H9 (cell line): ENCODE measurements around the gene BMPER. TPM values are rescaled to one million over a fixed set of nuclear protein-coding genes. Genes with fewer than 3 reads are reported as not detected.

Experiments used
- DNase-seq: peaks from one replicate; pipeline ENCODE4 v3.0.0-alpha.2; 2017
- H2AFZ ChIP-seq: one replicate; pipeline ENCODE4 v1.6.1; 2013; ENCODE audit warnings: mild to moderate bottlenecking, low read length, control low read depth, moderate library complexity
- H2AK5ac ChIP-seq: 2 replicates; pipeline ENCODE4 v1.6.1; 2013; ENCODE audit warnings: low read length, control low read depth, mixed read lengths; ENCODE audit not compliant: insufficient read length
- H2BK120ac ChIP-seq: one replicate; pipeline ENCODE4 v1.6.1; 2013; ENCODE audit warnings: low read depth, mild to moderate bottlenecking, low read length, control low read depth, inconsistent platforms; ENCODE audit not compliant: poor library complexity, severe bottlenecking
- H2BK12ac ChIP-seq: 2 replicates; pipeline ENCODE4 v1.6.1; 2013; ENCODE audit warnings: low read length, control low read depth, mixed read lengths, low read depth; ENCODE audit not compliant: insufficient read length
- H2BK15ac ChIP-seq: 2 replicates; pipeline ENCODE4 v1.6.1; 2013; ENCODE audit warnings: low read depth, low read length, control low read depth
- H2BK20ac ChIP-seq: one replicate; pipeline ENCODE4 v1.6.1; 2013; ENCODE audit warnings: low read depth, mild to moderate bottlenecking, low read length, control low read depth, inconsistent platforms; ENCODE audit not compliant: poor library complexity, severe bottlenecking
- H2BK5ac ChIP-seq: 2 replicates; pipeline ENCODE4 v1.6.1; 2013; ENCODE audit warnings: low read length, control low read depth, mixed read lengths; ENCODE audit not compliant: insufficient read length
- H3K14ac ChIP-seq: 2 replicates; pipeline ENCODE4 v1.6.1; 2013; ENCODE audit warnings: low read length, control low read depth; ENCODE audit not compliant: insufficient read depth
- H3K18ac ChIP-seq: 2 replicates; pipeline ENCODE4 v1.6.1; 2013; ENCODE audit warnings: low read depth, mild to moderate bottlenecking, mixed read lengths, low read length, control low read depth; ENCODE audit not compliant: insufficient read length
- H3K23ac ChIP-seq: 2 replicates; pipeline ENCODE4 v1.6.1; 2013; ENCODE audit warnings: low read length, control low read depth, mixed read lengths, low read depth; ENCODE audit not compliant: insufficient read length
- H3K23me2 ChIP-seq: 2 replicates; pipeline ENCODE4 v1.6.1; 2013; ENCODE audit warnings: low read depth, mild to moderate bottlenecking, mixed read lengths, low read length, control low read depth; ENCODE audit not compliant: insufficient read length, poor library complexity, severe bottlenecking
- H3K27ac ChIP-seq: 2 replicates; pipeline ENCODE4 v1.5.1; 2013; ENCODE audit warnings: low read length, control low read depth, mixed read lengths, low read depth; ENCODE audit not compliant: insufficient read length
- H3K27me3 ChIP-seq: 2 replicates; pipeline ENCODE4 v1.6.1; 2013; ENCODE audit warnings: low read length, control low read depth, inconsistent platforms; ENCODE audit not compliant: insufficient read depth
- H3K4ac ChIP-seq: 2 replicates; pipeline ENCODE4 v1.6.1; 2013; ENCODE audit warnings: low read depth, mild to moderate bottlenecking, control low read depth, inconsistent platforms, low read length, moderate library complexity
- H3K4me1 ChIP-seq: 2 replicates; pipeline ENCODE4 v1.6.1; 2013; ENCODE audit warnings: low read length, control low read depth, inconsistent platforms; ENCODE audit not compliant: insufficient read depth
- H3K4me2 ChIP-seq: 2 replicates; pipeline ENCODE4 v1.6.1; 2013; ENCODE audit warnings: low read length, control low read depth, mixed read lengths; ENCODE audit not compliant: insufficient read length, insufficient read depth
- H3K56ac ChIP-seq: 2 replicates; pipeline ENCODE4 v1.6.1; 2013; ENCODE audit warnings: low read depth, mild to moderate bottlenecking, mixed read lengths, low read length, control low read depth; ENCODE audit not compliant: insufficient read length
- H3K79me1 ChIP-seq: 2 replicates; pipeline ENCODE4 v1.6.1; 2013; ENCODE audit warnings: low read depth, mild to moderate bottlenecking, moderate library complexity, low read length, control low read depth, inconsistent platforms; ENCODE audit not compliant: insufficient read depth, poor library complexity, severe bottlenecking
- H3K79me2 ChIP-seq: 2 replicates; pipeline ENCODE4 v1.6.1; 2013; ENCODE audit warnings: low read length, control low read depth, inconsistent platforms; ENCODE audit not compliant: insufficient read depth
- H3K9ac ChIP-seq: 2 replicates; pipeline ENCODE4 v1.6.1; 2013; ENCODE audit warnings: low read length, control low read depth, mixed read lengths; ENCODE audit not compliant: insufficient read length; ENCODE audit errors: extremely low read depth
- H3K9me3 ChIP-seq: one replicate; pipeline ENCODE4 v1.6.1; 2013; ENCODE audit warnings: low read depth, low read length, inconsistent platforms; ENCODE audit not compliant: control insufficient read depth
- H3T11ph ChIP-seq: one replicate; pipeline ENCODE4 v1.6.1; 2013; ENCODE audit warnings: mild to moderate bottlenecking, low read length, control low read depth, inconsistent platforms
- H4K20me1 ChIP-seq: one replicate; pipeline ENCODE4 v1.6.1; 2013; ENCODE audit not compliant: control insufficient read depth, insufficient read length, insufficient read depth
- H4K5ac ChIP-seq: 2 replicates; pipeline ENCODE4 v1.6.1; 2013; ENCODE audit warnings: low read depth, mild to moderate bottlenecking, mixed read lengths, low read length, control low read depth; ENCODE audit not compliant: insufficient read length
- H4K8ac ChIP-seq: replicated peaks from 2 replicates; pipeline ENCODE4 v1.6.1; 2013; ENCODE audit warnings: low read length, control low read depth, mixed read lengths, low read depth; ENCODE audit not compliant: insufficient read length
- H4K91ac ChIP-seq: 2 replicates; pipeline ENCODE4 v1.6.1; 2013; ENCODE audit warnings: low read depth, mild to moderate bottlenecking, moderate library complexity, mixed read lengths, low read length, control low read depth; ENCODE audit not compliant: insufficient read length
- H3K27ac Mint-ChIP-seq, 3 experiments: 2 replicates in 2 of 3; 3 replicates in 1 of 3; pipeline ENCODE4 v1.8.0; 2020 to 2021; ENCODE audit warnings: mixed read lengths in 3 of 3, mild to moderate bottlenecking in 1 of 3, moderate library complexity in 1 of 3
- H3K27me3 Mint-ChIP-seq: 2 replicates; pipeline ENCODE4 v1.8.0; 2021; ENCODE audit warnings: low read depth, mild to moderate bottlenecking, moderate library complexity, mixed read lengths
- H3K36me3 Mint-ChIP-seq, 3 experiments: 2 replicates in 2 of 3; 3 replicates in 1 of 3; pipeline ENCODE4 v1.8.0; 2020 to 2021; ENCODE audit warnings: low read depth in 3 of 3, mixed read lengths in 3 of 3; ENCODE audit not compliant: insufficient read depth in 1 of 3
- H3K4me1 Mint-ChIP-seq, 2 experiments: 2 replicates each; pipeline ENCODE4 v1.8.0; 2020; ENCODE audit warnings: mixed read lengths in 2 of 2
- H3K4me3 Mint-ChIP-seq, 2 experiments: 2 replicates in 1 of 2; 3 replicates in 1 of 2; pipeline ENCODE4 v1.8.0; 2020 to 2021; ENCODE audit warnings: mild to moderate bottlenecking in 2 of 2, mixed read lengths in 2 of 2, moderate library complexity in 1 of 2
- H3K9me3 Mint-ChIP-seq, 2 experiments: 2 replicates in 1 of 2; 3 replicates in 1 of 2; pipeline ENCODE4 v1.8.0; 2020; ENCODE audit warnings: mild to moderate bottlenecking in 2 of 2, mixed read lengths in 2 of 2, moderate library complexity in 1 of 2
- WGBS: extraction: QIAGEN DNeasy Blood & Tissue Kit; methylation state at CpG from one replicate; pipeline ENCODE4 v1.1.7; 2013; ENCODE audit warnings: missing lambda C conversion rate, low lambda C conversion rate, mixed read lengths; ENCODE audit not compliant: insufficient read length; ENCODE audit errors: extremely low coverage; 5-methylcytosine and 5-hydroxymethylcytosine counted together
- total RNA-seq: library from RNA; stranded (reverse); gene quantifications from 2 replicates; pipeline ENCODE4 v1.2.1, GENCODE V29; 2021
- TF ChIP-seq, protein P1 (sequence below): fragments of 200-600 bp; sonication (generic); conservative IDR thresholded peaks from 3 replicates; pipeline ENCODE4 v1.8.0; 2021; ENCODE audit warnings: antibody characterized with exemption, mild to moderate bottlenecking

BMPER gene
- total RNA-seq, 1 experiment from 2014 or later: 0.20 TPM

- H3K36me3 Mint-ChIP-seq: no peaks in the 10 kb centered on the region
- no peaks in the 10 kb centered on the region for H3K9me3 Mint-ChIP-seq
- no peak overlapping the region for H3K4me3 Mint-ChIP-seq
- TF ChIP-seq, protein P1, sequence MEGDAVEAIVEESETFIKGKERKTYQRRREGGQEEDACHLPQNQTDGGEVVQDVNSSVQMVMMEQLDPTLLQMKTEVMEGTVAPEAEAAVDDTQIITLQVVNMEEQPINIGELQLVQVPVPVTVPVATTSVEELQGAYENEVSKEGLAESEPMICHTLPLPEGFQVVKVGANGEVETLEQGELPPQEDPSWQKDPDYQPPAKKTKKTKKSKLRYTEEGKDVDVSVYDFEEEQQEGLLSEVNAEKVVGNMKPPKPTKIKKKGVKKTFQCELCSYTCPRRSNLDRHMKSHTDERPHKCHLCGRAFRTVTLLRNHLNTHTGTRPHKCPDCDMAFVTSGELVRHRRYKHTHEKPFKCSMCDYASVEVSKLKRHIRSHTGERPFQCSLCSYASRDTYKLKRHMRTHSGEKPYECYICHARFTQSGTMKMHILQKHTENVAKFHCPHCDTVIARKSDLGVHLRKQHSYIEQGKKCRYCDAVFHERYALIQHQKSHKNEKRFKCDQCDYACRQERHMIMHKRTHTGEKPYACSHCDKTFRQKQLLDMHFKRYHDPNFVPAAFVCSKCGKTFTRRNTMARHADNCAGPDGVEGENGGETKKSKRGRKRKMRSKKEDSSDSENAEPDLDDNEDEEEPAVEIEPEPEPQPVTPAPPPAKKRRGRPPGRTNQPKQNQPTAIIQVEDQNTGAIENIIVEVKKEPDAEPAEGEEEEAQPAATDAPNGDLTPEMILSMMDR: no peak
- H3K4me1 ChIP-seq: 0 out of 2 replicates have a peak, but pooled peaks cover 2% of the 10 kb centered on the region
- no peak overlapping the region for H3K56ac ChIP-seq
- H2AFZ ChIP-seq: no peak overlapping the region
- no peak overlapping the region for H3K9ac ChIP-seq
- H4K5ac ChIP-seq: no peak overlapping the region
- no peak for DNase-seq
- no peak overlapping the region for H3K27ac Mint-ChIP-seq
- H3K27me3 Mint-ChIP-seq: no peaks in the 10 kb centered on the region
- no peak overlapping the region for H3K4ac ChIP-seq
- no peak overlapping the region for H3K23ac ChIP-seq
- no CpG with 5 or more reads among the region's 3 CpGs for WGBS
- no peak overlapping the region for H4K8ac ChIP-seq
- no peaks in the 10 kb centered on the region for H3K79me1 ChIP-seq
- H2BK120ac ChIP-seq: no peak overlapping the region
- no peak overlapping the region for H2BK15ac ChIP-seq
- H4K20me1 ChIP-seq: no peaks in the 10 kb centered on the region
- no peaks in the 10 kb centered on the region for H3K27me3 ChIP-seq
- H3K27ac ChIP-seq: no peak overlapping the region
- H2BK5ac ChIP-seq: no peak overlapping the region
- no peak overlapping the region for H2BK12ac ChIP-seq
- H3K23me2 ChIP-seq: no peaks in the 10 kb centered on the region
- H3K4me2 ChIP-seq: no peak overlapping the region
- H2BK20ac ChIP-seq: no peak overlapping the region
- H4K91ac ChIP-seq: no peak overlapping the region
- H3K4me1 Mint-ChIP-seq: peaks cover 18 to 19% of the 10 kb centered on the region in 2 experiments
- no peak overlapping the region for H3T11ph ChIP-seq
- H2AK5ac ChIP-seq: no peak overlapping the region
- no peak overlapping the region for H3K14ac ChIP-seq
- H3K18ac ChIP-seq: no peak overlapping the region
- H3K79me2 ChIP-seq: no peaks in the 10 kb centered on the region
- H3K9me3 ChIP-seq: no peaks in the 10 kb centered on the region
Observed at GRCh38 chr7:34054075-34054474, 148.7 kb downstream of the BMPER start.
